GM18867 (cell line): ENCODE results near the gene SUCO.
"Not testable (repeated sequence)": the region's sequence is repeated elsewhere in the genome, so short reads cannot be mapped to it uniquely, and the experiment has no call there.

Experiments used
- ATAC-seq: cut with Tn5 transposase; IDR thresholded peaks from one replicate; pipeline ENCODE4 v1.9.1; 2021; ENCODE audit warnings: mild to moderate bottlenecking, moderate library complexity; ENCODE audit not compliant: unreplicated experiment

SUCO gene

GRCh38 chr1:172559572-172560210 is 26.7 kb downstream of the SUCO start:
- ATAC-seq: no peak

- no peak for ATAC-seq
These were observed 28.3 kb downstream of the SUCO start for GRCh38 chr1:172561252-172561651.

GRCh38 chr1:172566196-172566997 is 33.4 kb downstream of the SUCO start:
- ATAC-seq: no peak

- no peak for ATAC-seq
These were observed 34.8 kb downstream of the SUCO start for GRCh38 chr1:172567720-172568119.

GRCh38 chr1:172574080-172574479 is 41.1 kb downstream of the SUCO start:
- no peak for ATAC-seq

- ATAC-seq: no peak
These were observed 45.6 kb downstream of the SUCO start for GRCh38 chr1:172578586-172578985.

GRCh38 chr1:172581273-172581672 is 48.3 kb downstream of the SUCO start:
- no peak for ATAC-seq

GRCh38 chr1:172581779-172582178 is 48.8 kb downstream of the SUCO start:
- ATAC-seq: no peak

GRCh38 chr1:172582889-172583288 is 49.9 kb downstream of the SUCO start:
- ATAC-seq: no peak

- no peak for ATAC-seq
These were observed 52.4 kb downstream of the SUCO start for GRCh38 chr1:172585348-172585747.

GRCh38 chr1:172585861-172586260 is 52.9 kb downstream of the SUCO start:
- ATAC-seq: no peak

GRCh38 chr1:172588296-172589291 is 55.6 kb downstream of the SUCO start:
- no peak for ATAC-seq

- no peak for ATAC-seq
These were observed 56.6 kb downstream of the SUCO start for GRCh38 chr1:172589553-172589952.

- ATAC-seq: not testable (repeated sequence)
These were observed 58.5 kb downstream of the SUCO start for GRCh38 chr1:172591429-172591828.

GRCh38 chr1:172595066-172595465 is 62.1 kb downstream of the SUCO start:
- not testable (repeated sequence) for ATAC-seq

GRCh38 chr1:172596782-172597181 is 63.8 kb downstream of the SUCO start:
- not testable (repeated sequence) for ATAC-seq

GRCh38 chr1:172599912-172600311 is 67.0 kb downstream of the SUCO start:
- no peak for ATAC-seq

- no peak for ATAC-seq
These were observed 67.7 kb downstream of the SUCO start for GRCh38 chr1:172600615-172601014.

- no peak for ATAC-seq
These were observed 68.2 kb downstream of the SUCO start for GRCh38 chr1:172601046-172601630.

- no peak for ATAC-seq
These were observed 69.8 kb downstream of the SUCO start for GRCh38 chr1:172602706-172603105.

- ATAC-seq: no peak
These were observed 70.9 kb downstream of the SUCO start for GRCh38 chr1:172603816-172604215.
